H1 (cell line): ENCODE measurements around the gene SPSB3. TPM values are rescaled to one million over a fixed set of nuclear protein-coding genes. Genes with fewer than 3 reads are reported as not detected.

ENCODE experiments used
- CBX5 ChIP-seq: fragments of 300-800, 300-1000 bp; sonication (generic); IDR thresholded peaks from 2 replicates; pipeline ENCODE4 v1.7.1; 2016; ENCODE audit warnings: antibody characterized with exemption, low read length, low read depth
- CHD2 ChIP-seq: IDR thresholded peaks from 2 replicates; pipeline ENCODE4 v1.6.1; 2012; ENCODE audit warnings: low read length, improper control_type of control experiment
- JUN ChIP-seq: IDR thresholded peaks from 2 replicates; pipeline ENCODE4 v1.6.1; 2011; ENCODE audit warnings: low read depth, mild to moderate bottlenecking, improper control_type of control experiment, low read length
- POLR2AphosphoS5 ChIP-seq: IDR thresholded peaks from 2 replicates; pipeline ENCODE4 v1.6.1; 2011; ENCODE audit warnings: low read depth, low read length
- RFX5 ChIP-seq: IDR thresholded peaks from 2 replicates; pipeline ENCODE4 v1.6.1; 2011; ENCODE audit warnings: low read depth, low read length, improper control_type of control experiment, borderline replicate concordance
- USF2 ChIP-seq: IDR thresholded peaks from 2 replicates; pipeline ENCODE4 v1.6.1; 2011; ENCODE audit warnings: low read length, improper control_type of control experiment
- polyA plus RNA-seq, 7 experiments: library from polyadenylated mRNA; depleted of rRNA in 3 of 7; stranded (reverse) in 5 of 7; unstranded in 2 of 7; fragments of >200 nt in 5 of 7; fragments of 200-250 nt in 2 of 7; gene quantifications; 1 replicate in 5 of 7; 2 replicates in 1 of 7; 4 replicates in 1 of 7; pipeline versions ENCODE4 v1.2.1 to v1.2.3, GENCODE V29; 2011 to 2013; ENCODE audit warnings: missing spikeins in 2 of 7, mixed read lengths in 2 of 7
- total RNA-seq: library from RNA; stranded (reverse); fragmentation: NEBNext Ultra II Directional; extraction: Animal tissue kit (Norgen Biotek cat#: 25700); gene quantifications from 2 replicates; pipeline ENCODE4 v1.2.1, GENCODE V29; 2021
- TF ChIP-seq, protein P1 (sequence below): fragments of 300-600 bp; sonication (generic); IDR thresholded peaks from 2 replicates; pipeline ENCODE4 v1.7.1; 2012; ENCODE audit warnings: low read length, moderate library complexity, mild to moderate bottlenecking, inconsistent platforms; ENCODE audit not compliant: insufficient replicate concordance
- TF ChIP-seq, protein P2 (sequence below): IDR thresholded peaks from 2 replicates; pipeline ENCODE4 v1.6.1; 2012; ENCODE audit warnings: inconsistent platforms
- TF ChIP-seq, protein P3 (sequence below): IDR thresholded peaks from 2 replicates; pipeline ENCODE4 v1.6.1; 2012; ENCODE audit warnings: low read length, inconsistent platforms

Gene SPSB3
- total and polyA plus RNA-seq, 2 of the 8 experiments (the other 6 are each of a cell fraction or from before 2014, with no cell fraction given): 22.5 to 37.8 TPM

GRCh38 chr16:1731073-1731472, 51.3 kb downstream of the SPSB3 start (continued):
- TF ChIP-seq, protein P1, sequence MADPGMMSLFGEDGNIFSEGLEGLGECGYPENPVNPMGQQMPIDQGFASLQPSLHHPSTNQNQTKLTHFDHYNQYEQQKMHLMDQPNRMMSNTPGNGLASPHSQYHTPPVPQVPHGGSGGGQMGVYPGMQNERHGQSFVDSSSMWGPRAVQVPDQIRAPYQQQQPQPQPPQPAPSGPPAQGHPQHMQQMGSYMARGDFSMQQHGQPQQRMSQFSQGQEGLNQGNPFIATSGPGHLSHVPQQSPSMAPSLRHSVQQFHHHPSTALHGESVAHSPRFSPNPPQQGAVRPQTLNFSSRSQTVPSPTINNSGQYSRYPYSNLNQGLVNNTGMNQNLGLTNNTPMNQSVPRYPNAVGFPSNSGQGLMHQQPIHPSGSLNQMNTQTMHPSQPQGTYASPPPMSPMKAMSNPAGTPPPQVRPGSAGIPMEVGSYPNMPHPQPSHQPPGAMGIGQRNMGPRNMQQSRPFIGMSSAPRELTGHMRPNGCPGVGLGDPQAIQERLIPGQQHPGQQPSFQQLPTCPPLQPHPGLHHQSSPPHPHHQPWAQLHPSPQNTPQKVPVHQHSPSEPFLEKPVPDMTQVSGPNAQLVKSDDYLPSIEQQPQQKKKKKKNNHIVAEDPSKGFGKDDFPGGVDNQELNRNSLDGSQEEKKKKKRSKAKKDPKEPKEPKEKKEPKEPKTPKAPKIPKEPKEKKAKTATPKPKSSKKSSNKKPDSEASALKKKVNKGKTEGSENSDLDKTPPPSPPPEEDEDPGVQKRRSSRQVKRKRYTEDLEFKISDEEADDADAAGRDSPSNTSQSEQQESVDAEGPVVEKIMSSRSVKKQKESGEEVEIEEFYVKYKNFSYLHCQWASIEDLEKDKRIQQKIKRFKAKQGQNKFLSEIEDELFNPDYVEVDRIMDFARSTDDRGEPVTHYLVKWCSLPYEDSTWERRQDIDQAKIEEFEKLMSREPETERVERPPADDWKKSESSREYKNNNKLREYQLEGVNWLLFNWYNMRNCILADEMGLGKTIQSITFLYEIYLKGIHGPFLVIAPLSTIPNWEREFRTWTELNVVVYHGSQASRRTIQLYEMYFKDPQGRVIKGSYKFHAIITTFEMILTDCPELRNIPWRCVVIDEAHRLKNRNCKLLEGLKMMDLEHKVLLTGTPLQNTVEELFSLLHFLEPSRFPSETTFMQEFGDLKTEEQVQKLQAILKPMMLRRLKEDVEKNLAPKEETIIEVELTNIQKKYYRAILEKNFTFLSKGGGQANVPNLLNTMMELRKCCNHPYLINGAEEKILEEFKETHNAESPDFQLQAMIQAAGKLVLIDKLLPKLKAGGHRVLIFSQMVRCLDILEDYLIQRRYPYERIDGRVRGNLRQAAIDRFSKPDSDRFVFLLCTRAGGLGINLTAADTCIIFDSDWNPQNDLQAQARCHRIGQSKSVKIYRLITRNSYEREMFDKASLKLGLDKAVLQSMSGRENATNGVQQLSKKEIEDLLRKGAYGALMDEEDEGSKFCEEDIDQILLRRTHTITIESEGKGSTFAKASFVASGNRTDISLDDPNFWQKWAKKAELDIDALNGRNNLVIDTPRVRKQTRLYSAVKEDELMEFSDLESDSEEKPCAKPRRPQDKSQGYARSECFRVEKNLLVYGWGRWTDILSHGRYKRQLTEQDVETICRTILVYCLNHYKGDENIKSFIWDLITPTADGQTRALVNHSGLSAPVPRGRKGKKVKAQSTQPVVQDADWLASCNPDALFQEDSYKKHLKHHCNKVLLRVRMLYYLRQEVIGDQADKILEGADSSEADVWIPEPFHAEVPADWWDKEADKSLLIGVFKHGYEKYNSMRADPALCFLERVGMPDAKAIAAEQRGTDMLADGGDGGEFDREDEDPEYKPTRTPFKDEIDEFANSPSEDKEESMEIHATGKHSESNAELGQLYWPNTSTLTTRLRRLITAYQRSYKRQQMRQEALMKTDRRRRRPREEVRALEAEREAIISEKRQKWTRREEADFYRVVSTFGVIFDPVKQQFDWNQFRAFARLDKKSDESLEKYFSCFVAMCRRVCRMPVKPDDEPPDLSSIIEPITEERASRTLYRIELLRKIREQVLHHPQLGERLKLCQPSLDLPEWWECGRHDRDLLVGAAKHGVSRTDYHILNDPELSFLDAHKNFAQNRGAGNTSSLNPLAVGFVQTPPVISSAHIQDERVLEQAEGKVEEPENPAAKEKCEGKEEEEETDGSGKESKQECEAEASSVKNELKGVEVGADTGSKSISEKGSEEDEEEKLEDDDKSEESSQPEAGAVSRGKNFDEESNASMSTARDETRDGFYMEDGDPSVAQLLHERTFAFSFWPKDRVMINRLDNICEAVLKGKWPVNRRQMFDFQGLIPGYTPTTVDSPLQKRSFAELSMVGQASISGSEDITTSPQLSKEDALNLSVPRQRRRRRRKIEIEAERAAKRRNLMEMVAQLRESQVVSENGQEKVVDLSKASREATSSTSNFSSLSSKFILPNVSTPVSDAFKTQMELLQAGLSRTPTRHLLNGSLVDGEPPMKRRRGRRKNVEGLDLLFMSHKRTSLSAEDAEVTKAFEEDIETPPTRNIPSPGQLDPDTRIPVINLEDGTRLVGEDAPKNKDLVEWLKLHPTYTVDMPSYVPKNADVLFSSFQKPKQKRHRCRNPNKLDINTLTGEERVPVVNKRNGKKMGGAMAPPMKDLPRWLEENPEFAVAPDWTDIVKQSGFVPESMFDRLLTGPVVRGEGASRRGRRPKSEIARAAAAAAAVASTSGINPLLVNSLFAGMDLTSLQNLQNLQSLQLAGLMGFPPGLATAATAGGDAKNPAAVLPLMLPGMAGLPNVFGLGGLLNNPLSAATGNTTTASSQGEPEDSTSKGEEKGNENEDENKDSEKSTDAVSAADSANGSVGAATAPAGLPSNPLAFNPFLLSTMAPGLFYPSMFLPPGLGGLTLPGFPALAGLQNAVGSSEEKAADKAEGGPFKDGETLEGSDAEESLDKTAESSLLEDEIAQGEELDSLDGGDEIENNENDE: no peak
- TF ChIP-seq CBX5 (no peak), JUN (no peak), RFX5 (no peak), CHD2 (no peak), USF2 (no peak), POLR2AphosphoS5 (no peak)
- TF ChIP-seq, protein P2, sequence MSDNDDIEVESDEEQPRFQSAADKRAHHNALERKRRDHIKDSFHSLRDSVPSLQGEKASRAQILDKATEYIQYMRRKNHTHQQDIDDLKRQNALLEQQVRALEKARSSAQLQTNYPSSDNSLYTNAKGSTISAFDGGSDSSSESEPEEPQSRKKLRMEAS: no peak
- TF ChIP-seq, protein P3, sequence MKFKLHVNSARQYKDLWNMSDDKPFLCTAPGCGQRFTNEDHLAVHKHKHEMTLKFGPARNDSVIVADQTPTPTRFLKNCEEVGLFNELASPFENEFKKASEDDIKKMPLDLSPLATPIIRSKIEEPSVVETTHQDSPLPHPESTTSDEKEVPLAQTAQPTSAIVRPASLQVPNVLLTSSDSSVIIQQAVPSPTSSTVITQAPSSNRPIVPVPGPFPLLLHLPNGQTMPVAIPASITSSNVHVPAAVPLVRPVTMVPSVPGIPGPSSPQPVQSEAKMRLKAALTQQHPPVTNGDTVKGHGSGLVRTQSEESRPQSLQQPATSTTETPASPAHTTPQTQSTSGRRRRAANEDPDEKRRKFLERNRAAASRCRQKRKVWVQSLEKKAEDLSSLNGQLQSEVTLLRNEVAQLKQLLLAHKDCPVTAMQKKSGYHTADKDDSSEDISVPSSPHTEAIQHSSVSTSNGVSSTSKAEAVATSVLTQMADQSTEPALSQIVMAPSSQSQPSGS: no peak
